Measurements from ENCODE around the gene ITPR1. TPM values are rescaled to one million over a fixed set of nuclear protein-coding genes. Genes with fewer than 3 reads are reported as not detected.

ITPR1 gene
- total and polyA plus RNA-seq, 2 donors: 57.3 to 240 TPM

DNA sequence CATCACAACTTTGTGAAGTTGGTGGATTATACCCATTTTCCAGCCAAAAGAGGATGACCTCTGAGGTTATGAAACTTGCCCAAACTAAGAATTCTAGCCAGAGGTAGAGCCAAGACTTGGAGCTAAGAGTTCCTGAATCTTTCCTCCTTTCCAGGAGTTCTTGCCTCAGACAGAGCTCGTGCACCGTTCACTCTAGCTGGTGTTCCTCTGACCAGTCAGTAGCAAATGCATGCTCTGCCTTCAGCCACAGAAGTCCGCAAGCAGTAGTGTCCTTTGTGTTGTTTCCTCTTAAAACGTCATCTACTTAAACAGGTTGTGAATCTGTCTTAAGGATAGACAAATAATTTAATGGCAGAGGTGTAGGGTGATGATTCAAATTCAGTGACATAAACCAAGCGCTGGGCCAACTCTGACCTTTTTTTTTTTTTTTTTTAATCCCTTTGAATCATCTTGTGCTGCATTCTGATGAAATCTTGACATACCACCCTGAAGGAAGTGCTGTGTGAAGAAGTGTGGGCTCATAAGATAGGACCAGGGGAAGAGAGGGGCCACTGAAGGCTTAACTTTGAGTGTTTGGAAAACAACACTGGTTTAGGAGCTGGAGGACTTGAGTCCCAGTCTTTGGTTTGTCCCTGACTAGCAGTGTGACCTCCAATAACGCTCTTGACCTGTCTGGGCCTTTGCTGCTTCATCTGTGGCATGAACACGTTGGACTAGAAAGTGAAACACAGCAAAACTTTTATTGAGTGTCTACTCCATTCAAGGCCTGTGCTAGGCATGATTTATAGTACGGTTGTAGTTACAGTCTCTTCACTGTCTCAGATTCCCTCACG is 53.4 kb downstream of the ITPR1 start:
- WGBS: 50% methylated on average over 9 of the region's 9 CpGs
- no peak for DNase-seq (ENCODE audit: extremely low spot score)
- Histone ChIP-seq H3K36me3 (ENCODE audit: insufficient read depth) (no peaks in the 10 kb centered on the region), H3K27ac (ENCODE audit: low read depth) (no peak overlapping the region), H3K4me3 (ENCODE audit: low read depth, low read length) (no peak overlapping the region), H3K4me1 (ENCODE audit: insufficient read depth) (no peaks in the 10 kb centered on the region)

DNA sequence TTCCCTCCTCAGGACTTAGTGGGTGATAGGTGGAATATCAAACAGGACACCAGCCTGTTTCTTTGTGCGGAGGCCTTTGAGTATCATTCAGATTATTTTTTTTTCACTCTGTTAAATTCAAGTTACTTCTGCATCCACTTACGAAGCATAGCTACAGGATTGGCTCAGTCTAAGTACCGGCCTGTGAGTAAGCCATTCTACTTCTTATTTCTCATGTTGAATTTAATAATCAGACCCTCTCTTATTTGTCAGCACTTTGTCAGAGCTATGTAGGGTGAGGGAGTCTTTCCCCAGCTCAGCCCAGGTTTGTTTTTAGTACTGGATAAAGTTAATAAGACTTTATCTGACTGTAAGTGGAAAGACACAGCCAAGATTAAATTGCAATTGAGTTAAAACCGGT is 54.7 kb downstream of the ITPR1 start:
- Histone ChIP-seq H3K36me3 (ENCODE audit: insufficient read depth) (no peaks in the 10 kb centered on the region), H3K27ac (ENCODE audit: low read depth) (no peak overlapping the region), H3K4me1 (ENCODE audit: insufficient read depth) (no peaks in the 10 kb centered on the region), H3K4me3 (ENCODE audit: low read depth, low read length) (no peak overlapping the region)
- DNase-seq (ENCODE audit: extremely low spot score): no peak
- WGBS: 73% methylated on average over 4 of the region's 4 CpGs

GRCh38 chr3:4548356-4548755 is 55.2 kb downstream of the ITPR1 start:
- H3K27ac ChIP-seq (ENCODE audit: low read depth): no peak overlapping the region
- DNase-seq (ENCODE audit: extremely low spot score): no peak
- no peaks in the 10 kb centered on the region for H3K4me1 ChIP-seq (ENCODE audit: insufficient read depth)
- no peaks in the 10 kb centered on the region for H3K36me3 ChIP-seq (ENCODE audit: insufficient read depth)
- WGBS: 87% methylated on average over 4 of the region's 4 CpGs
- no peak overlapping the region for H3K4me3 ChIP-seq (ENCODE audit: low read depth, low read length)

DNA sequence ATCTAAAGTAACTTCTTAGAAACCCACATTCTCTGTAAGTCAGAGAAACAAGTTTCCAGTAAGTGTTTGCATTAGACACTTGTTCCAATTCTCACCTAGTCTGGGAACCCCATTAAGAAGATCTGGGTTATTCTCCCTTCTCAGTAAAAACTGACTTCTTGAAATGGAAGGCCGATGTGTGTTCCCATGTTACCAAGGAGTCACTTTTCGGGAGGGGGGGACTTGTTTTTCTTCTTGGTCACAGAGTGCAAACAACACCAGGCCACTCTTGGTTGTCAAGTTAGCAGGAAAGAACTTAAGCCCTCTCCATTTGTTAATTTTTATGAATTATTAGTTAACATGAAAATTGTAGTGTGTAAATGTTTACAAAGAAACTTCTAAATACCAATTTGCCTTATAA is 55.6 kb downstream of the ITPR1 start:
- Histone ChIP-seq H3K4me1 (ENCODE audit: insufficient read depth) (no peaks in the 10 kb centered on the region), H3K36me3 (ENCODE audit: insufficient read depth) (no peaks in the 10 kb centered on the region), H3K4me3 (ENCODE audit: low read depth, low read length) (no peak overlapping the region), H3K27ac (ENCODE audit: low read depth) (no peak overlapping the region)
- WGBS: 89% methylated on average over 2 of the region's 2 CpGs
- no peak for DNase-seq (ENCODE audit: extremely low spot score)

DNA sequence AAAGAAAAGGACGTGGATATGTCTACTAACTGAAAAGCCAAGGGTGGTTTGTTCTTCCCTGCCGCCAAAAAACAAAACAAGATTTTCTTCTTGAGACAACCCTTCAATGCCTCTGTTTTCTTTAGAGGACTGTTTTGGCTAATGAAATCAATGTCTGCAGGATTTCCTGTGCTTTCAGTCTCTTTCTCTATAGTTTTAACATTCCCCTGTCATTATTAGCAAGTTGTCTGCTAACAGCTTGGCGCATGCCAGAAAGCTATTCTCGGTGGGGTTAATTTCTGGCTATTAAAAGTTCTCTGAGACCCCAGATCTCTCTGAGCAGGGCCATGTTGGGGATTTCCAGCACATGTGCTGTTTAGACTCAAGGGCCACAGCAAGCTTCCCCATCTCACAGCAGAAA is 56.7 kb downstream of the ITPR1 start:
- 70% methylated on average over 4 of the region's 4 CpGs for WGBS
- H3K36me3 ChIP-seq (ENCODE audit: insufficient read depth): no peaks in the 10 kb centered on the region
- H3K4me3 ChIP-seq (ENCODE audit: low read depth, low read length): no peak overlapping the region
- no peaks in the 10 kb centered on the region for H3K4me1 ChIP-seq (ENCODE audit: insufficient read depth)
- DNase-seq (ENCODE audit: extremely low spot score): no peak
- no peak overlapping the region for H3K27ac ChIP-seq (ENCODE audit: low read depth)

- 27% methylated on average over 5 of the region's 5 CpGs for WGBS
- peak overlapping the region; percentile 4 for H3K27ac ChIP-seq (ENCODE audit: low read depth)
- no peaks in the 10 kb centered on the region for H3K4me1 ChIP-seq (ENCODE audit: insufficient read depth)
- peak; percentile 74 for DNase-seq (ENCODE audit: extremely low spot score)
- no peaks in the 10 kb centered on the region for H3K36me3 ChIP-seq (ENCODE audit: insufficient read depth)
- no peak overlapping the region for H3K4me3 ChIP-seq (ENCODE audit: low read depth, low read length)
Measured at GRCh38 chr3:4551051-4551711, 58.0 kb downstream of the ITPR1 start.

DNA sequence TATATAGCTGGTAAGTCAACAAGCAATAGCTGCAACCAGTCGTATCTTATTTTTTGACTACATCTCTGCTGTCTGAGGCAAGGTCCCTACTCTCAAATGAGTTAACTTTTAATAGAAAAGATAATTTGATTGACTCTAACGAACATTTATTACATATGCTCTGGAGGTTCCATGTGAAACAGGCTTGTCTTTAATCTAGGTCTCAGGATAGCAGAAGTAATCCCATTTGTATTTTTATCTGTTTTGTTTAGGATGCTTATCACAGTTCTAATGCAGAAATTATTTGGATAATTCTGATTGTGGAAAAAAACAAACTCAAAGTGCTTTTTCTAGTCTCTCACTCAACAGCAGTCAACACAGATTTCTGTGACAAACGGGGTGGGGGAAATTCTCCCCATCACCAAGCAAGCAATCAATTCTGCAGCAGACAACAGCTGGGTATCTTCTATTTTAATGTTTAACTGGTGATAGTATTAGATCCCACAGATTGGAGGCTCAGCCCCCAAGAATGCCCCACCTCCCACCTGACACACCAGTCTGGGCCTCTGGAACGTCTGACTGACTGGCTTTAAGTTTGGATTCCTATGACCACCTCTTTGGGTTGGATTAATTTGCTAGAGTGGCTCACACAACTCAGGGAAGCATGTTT is 58.8 kb downstream of the ITPR1 start:
- DNase-seq (ENCODE audit: extremely low spot score): peak; percentile 54
- 38% methylated on average over 4 of the region's 4 CpGs for WGBS
- peak overlapping the region; percentile 4 for H3K27ac ChIP-seq (ENCODE audit: low read depth)
- H3K4me3 ChIP-seq (ENCODE audit: low read depth, low read length): no peak overlapping the region
- no peaks in the 10 kb centered on the region for H3K4me1 ChIP-seq (ENCODE audit: insufficient read depth)
- no peaks in the 10 kb centered on the region for H3K36me3 ChIP-seq (ENCODE audit: insufficient read depth)

DNA sequence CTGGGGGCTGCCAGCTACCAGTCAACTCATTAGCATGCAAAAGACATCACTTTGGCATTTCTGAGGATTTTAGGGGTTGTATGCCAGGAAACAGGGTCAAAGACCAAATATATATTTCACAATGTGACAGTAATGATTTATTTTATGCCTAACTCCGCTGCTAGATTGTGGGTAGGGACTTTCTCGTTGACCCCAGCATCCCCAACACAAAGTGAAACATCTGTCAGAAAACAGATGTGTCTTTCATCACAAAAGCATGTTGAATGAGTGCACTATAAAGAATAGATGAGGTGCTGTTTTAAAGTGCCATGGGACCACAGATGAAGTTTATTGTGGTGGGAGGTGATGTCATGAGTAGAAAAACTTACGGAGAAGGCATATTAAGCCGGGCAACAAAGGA is 59.7 kb downstream of the ITPR1 start:
- no peak overlapping the region for H3K27ac ChIP-seq (ENCODE audit: low read depth)
- 75% methylated on average over 4 of the region's 4 CpGs for WGBS
- DNase-seq (ENCODE audit: extremely low spot score): no peak
- no peaks in the 10 kb centered on the region for H3K36me3 ChIP-seq (ENCODE audit: insufficient read depth)
- H3K4me3 ChIP-seq (ENCODE audit: low read depth, low read length): no peak overlapping the region
- H3K4me1 ChIP-seq (ENCODE audit: insufficient read depth): no peaks in the 10 kb centered on the region

- no peak overlapping the region for H3K27ac ChIP-seq (ENCODE audit: low read depth)
- no peak overlapping the region for H3K4me3 ChIP-seq (ENCODE audit: low read depth, low read length)
- DNase-seq (ENCODE audit: extremely low spot score): no peak
- peaks cover 1% of the 10 kb centered on the region for H3K4me1 ChIP-seq (ENCODE audit: insufficient read depth)
- 47% methylated on average over 2 of the region's 2 CpGs for WGBS
- H3K36me3 ChIP-seq (ENCODE audit: insufficient read depth): no peaks in the 10 kb centered on the region
Measured at GRCh38 chr3:4561661-4562060, 68.5 kb downstream of the ITPR1 start.

- Histone ChIP-seq H3K4me3 (ENCODE audit: low read depth, low read length) (no peak overlapping the region), H3K36me3 (ENCODE audit: insufficient read depth) (no peaks in the 10 kb centered on the region), H3K4me1 (ENCODE audit: insufficient read depth) (peaks cover 1% of the 10 kb centered on the region), H3K27ac (ENCODE audit: low read depth) (no peak overlapping the region)
- WGBS: 48% methylated on average over 4 of the region's 4 CpGs
- DNase-seq (ENCODE audit: extremely low spot score): no peak
Measured at GRCh38 chr3:4562595-4562994, 69.4 kb downstream of the ITPR1 start.

GRCh38 chr3:4564270-4564669 is 71.1 kb downstream of the ITPR1 start:
- WGBS: 96% methylated on average over 7 of the region's 7 CpGs
- H3K4me1 ChIP-seq (ENCODE audit: insufficient read depth): peaks cover 1% of the 10 kb centered on the region
- no peak overlapping the region for H3K27ac ChIP-seq (ENCODE audit: low read depth)
- H3K36me3 ChIP-seq (ENCODE audit: insufficient read depth): no peaks in the 10 kb centered on the region
- no peak for DNase-seq (ENCODE audit: extremely low spot score)
- H3K4me3 ChIP-seq (ENCODE audit: low read depth, low read length): no peak overlapping the region

DNA sequence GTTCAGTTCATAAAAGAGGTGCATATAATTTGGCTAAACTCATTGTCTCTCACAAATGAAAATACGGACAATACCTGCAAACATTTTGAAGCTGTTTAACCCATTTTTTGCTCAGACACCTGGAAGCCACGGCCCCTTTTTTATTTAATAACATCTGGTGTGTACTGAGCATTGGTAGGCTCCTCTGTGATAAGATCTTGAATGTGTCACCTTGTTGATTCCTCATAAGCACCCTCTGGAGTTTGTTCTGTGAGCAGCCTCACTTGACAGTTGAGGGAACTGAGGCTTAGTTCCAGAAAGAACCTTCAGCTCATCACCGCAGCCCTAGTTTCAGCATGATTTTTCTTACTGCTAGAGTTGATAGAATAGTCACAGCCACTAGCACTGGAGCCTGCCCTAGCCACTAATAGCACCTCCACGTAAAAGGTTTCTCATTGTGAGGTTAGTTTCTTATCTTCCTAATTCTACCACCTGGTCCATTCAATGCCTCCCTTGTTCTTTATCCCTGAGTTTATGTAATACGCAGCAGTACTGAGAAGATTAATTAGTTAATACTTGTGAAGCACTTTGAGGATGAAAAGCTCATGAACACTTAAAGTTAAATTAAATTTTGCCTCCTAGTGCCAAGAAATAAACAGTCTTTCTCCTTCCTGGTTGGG is 71.9 kb downstream of the ITPR1 start:
- Histone ChIP-seq H3K4me3 (ENCODE audit: low read depth, low read length) (no peak overlapping the region), H3K27ac (ENCODE audit: low read depth) (no peak overlapping the region), H3K4me1 (ENCODE audit: insufficient read depth) (peaks cover 1% of the 10 kb centered on the region), H3K36me3 (ENCODE audit: insufficient read depth) (no peaks in the 10 kb centered on the region)
- 52% methylated on average over 5 of the region's 5 CpGs for WGBS
- no peak for DNase-seq (ENCODE audit: extremely low spot score)

DNA sequence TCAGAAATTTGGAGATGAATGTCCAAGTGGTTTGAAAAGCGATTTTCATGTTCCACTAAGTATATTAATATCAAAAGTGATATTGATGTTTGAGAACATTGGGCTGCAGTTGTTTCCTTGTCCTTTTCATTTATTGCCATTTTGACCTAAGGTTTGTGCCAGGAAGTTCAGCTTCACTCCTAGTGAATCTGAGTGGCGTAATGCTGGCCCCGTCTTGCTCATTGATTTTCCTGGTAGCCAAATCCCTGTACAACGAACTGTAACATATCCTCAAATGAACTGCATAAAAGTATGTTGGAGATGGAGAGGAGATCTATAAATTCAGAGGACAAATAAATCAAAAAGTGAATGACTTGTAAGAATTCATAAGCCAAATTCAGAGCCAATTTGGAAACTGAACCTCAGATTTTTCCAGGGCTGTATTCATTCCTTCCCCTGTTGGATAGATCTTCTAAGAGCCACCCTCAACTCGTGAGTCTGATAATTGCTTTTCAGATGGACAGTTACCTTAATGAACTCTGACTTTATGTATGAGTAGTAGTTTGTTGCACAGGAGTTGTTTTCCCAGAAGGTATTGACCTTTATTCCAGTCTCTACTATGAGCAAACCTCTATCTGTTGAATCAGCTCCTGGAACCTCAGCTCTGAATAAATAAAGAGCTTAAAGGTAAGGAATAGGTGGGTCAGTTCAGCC is 72.8 kb downstream of the ITPR1 start:
- no peak for DNase-seq (ENCODE audit: extremely low spot score)
- 65% methylated on average over 5 of the region's 5 CpGs for WGBS
- H3K4me1 ChIP-seq (ENCODE audit: insufficient read depth): peaks cover 1% of the 10 kb centered on the region

More for the DNA sequence above, 72.8 kb downstream of the ITPR1 start:
- Histone ChIP-seq H3K27ac (ENCODE audit: low read depth) (no peak overlapping the region), H3K36me3 (ENCODE audit: insufficient read depth) (no peaks in the 10 kb centered on the region), H3K4me3 (ENCODE audit: low read depth, low read length) (no peak overlapping the region)
